ENCODE results near the gene PSENEN. TPM values are rescaled to one million over a fixed set of nuclear protein-coding genes. Genes with fewer than 3 reads are reported as not detected.
"Not testable (repeated sequence)": the region's sequence is repeated elsewhere in the genome, so short reads cannot be mapped to it uniquely, and the experiment has no call there.

PSENEN gene
- polyA plus RNA-seq, 12 donors = 30.3 to 54.5 (median 37.3) TPM; not detected in 1

DNA sequence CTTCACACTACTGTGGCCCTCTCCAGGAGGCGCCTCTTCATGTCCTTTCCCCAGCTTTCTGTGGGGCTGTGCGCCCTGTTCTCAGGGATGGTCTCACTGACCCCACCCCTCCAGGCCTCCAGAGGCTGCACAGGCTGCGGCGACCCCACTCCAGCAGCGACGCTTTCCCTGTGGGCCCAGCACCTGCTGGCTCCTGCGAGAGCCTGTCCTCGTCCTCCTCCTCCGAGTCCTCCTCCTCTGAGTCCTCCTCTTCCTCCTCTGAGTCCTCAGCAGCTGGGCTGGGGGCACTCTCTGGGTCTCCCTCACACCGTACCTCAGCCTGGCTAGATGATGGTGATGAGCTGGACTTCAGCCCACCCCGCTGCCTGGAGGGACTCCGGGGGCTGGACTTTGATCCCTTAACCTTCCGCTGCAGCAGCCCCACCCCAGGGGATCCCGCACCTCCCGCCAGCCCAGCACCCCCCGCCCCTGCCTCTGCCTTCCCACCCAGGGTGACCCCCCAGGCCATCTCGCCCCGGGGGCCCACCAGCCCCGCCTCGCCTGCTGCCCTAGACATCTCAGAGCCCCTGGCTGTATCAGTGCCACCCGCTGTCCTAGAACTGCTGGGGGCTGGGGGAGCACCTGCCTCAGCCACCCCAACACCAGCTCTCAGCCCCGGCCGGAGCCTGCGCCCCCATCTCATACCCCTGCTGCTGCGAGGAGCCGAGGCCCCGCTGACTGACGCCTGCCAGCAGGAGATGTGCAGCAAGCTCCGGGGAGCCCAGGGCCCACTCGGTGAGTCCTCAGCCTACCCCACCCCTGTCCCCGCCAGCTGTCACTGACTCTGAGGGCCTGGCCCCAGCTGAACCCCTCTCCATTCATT lies 41.1 kb downstream of the PSENEN start:
- DNase-seq = no peak

DNA sequence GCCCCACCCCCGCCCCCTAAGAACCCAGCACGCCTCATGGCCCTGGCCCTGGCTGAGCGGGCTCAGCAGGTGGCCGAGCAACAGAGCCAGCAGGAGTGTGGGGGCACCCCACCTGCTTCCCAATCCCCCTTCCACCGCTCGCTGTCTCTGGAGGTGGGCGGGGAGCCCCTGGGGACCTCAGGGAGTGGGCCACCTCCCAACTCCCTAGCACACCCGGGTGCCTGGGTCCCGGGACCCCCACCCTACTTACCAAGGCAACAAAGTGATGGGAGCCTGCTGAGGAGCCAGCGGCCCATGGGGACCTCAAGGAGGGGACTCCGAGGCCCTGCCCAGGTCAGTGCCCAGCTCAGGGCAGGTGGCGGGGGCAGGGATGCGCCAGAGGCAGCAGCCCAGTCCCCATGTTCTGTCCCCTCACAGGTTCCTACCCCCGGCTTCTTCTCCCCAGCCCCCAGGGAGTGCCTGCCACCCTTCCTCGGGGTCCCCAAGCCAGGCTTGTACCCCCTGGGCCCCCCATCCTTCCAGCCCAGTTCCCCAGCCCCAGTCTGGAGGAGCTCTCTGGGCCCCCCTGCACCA lies 41.9 kb downstream of the PSENEN start:
- no peak for DNase-seq

DNA sequence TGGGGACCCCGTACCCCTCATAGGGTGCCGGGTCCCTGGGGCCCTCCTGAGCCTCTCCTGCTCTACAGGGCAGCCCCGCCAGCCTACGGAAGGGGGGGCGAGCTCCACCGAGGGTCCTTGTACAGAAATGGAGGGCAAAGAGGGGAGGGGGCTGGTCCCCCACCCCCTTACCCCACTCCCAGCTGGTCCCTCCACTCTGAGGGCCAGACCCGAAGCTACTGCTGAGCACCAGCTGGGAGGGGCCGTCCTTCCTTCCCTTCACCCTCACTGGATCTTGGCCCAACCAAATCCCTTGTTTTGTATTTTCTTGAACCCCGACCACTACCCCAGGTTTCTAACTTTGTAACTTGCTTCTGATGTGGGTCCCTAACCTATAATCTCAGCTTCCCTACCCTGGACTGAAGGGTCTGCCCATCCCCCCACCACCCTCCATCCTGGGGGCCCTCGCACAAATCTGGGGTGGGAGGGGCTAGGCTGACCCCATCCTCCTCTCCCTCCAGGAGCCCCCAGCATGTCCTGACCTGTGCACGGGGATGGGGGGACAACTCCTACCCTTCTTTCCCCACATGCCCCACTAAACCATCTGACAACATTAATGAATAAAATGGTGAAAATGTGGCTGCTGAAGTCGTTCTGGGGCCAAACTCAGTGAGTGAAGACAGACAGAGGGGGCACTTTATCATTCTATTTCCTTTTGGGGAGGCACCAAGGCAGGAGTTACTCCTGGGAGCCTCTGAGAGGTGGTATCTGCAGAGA lies 42.9 kb downstream of the PSENEN start:
- DNase-seq = no peak

DNA sequence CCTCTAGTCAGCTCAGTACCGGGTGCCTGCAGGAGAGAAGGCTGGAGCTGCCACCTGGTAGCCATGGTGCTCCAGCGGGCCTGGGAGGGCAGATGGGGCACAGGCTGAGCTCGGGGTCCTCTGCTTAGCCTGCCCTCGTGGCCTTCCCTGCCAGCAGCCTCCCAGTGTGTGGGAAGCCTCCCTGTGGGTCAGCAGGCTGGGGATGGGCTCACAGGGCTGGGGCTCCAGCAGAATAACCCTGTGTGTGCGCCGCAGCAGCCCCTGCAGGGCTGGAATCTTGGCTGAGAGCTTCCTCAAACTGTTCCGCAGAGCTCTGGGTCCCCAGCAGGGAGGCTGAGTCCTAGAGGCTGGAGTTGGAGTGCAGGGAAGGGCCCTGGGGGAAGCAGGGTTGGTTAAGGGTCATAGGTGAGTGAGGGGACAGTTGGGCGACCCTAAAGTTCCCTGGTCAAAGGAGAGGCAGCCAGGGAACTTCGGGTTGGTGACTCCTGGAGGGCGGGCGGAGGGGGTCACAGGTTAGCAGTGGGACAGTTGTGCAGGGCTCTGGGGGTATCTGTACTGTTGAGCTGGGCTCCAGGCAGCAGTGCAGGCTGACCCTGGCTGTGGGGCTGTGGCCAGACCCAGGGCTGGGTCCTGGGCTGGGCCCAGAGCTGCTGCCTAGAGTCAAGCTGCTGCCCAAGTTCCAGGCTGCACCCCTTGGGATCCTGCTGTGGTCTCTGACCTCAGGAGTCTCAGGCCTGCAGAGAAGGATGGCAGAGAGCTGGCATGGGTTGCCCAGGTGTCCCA lies 43.9 kb downstream of the PSENEN start:
- no peak for DNase-seq

DNA sequence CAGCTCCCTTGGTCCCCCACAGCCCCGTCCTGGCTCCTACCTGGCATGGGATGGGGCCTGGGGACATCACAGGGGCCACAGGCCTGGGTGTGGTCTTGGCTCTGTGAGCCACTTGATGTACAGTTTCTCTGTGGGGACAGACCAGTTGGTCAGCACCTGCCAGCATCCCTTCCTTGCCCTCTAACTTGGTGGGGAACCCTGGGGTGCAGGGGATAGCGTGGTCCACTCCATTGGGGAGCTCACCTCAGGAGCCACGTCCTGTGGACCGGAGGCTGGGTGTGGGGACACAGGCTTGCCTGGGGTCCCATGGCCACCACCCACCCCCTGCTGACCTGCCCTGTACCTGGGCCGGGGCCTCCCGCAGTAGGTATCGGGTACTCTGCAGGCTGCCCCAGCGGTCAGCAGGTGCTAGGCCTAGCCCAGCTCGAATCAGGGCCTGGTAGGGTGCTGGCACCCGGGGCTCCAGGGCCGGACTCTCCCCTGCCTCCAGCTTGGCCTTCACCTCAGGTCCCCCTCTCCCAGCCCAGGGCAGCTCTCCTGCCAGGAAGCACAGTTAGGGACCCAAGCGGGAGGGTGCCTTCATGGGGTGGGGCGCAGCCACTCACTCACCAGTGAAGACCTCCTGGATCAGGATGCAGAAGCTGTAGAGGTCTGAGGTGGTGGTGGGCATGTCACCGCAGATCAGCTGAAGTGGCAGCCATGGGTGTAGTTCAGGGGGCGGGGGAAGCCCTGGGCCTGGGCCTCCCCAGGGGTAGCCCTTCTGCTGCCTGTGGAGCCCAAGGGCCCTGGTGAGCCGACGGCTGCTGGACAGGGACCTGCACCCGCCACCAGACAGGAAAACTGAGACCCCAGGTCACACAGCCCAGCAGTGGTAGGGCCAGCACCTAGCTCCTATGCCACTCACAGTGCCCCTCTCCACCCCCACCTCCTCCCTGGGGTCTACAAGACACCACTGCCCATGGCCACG lies 44.8 kb downstream of the PSENEN start:
- DNase-seq = no peak

DNA sequence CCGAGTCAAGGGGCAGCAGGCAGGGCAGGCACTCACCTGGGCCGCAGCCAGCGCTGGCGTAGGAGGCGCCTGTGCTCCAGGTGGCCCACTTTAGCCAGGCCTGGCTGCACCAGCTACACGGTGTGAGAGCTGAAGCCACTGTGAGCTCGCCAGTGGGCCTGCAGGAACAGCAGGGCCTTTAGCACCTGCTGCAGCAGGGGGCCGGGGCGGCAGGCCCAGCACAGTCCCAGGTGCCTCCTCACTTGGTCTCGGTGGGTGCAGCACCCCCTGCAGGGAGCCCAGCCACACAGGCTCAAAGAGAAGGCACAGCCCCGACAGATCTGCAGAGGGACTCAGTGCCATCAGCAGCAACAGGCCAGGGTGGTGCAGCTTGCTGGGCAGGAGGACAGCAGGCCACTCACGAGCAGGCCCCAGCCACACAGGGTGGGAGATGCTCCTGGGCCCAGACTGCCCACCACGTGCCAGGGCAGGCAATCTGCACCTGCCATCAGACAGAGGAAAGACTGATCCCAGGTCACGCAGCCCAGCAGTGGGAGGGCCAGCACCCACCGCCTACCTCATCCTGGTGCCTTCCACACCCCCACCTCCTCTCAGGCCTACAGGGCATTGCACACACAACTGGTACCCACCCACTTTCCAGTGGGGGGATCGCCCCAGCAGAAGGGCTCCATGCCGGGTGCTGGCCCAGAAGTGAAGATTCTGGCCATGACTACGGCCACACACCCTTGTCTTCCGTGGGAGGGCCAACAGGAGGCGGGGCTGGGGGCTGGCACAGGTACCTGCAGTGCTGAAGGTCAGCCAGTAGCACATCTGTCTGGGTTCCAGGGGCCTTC lies 45.7 kb downstream of the PSENEN start:
- no peak for DNase-seq

DNA sequence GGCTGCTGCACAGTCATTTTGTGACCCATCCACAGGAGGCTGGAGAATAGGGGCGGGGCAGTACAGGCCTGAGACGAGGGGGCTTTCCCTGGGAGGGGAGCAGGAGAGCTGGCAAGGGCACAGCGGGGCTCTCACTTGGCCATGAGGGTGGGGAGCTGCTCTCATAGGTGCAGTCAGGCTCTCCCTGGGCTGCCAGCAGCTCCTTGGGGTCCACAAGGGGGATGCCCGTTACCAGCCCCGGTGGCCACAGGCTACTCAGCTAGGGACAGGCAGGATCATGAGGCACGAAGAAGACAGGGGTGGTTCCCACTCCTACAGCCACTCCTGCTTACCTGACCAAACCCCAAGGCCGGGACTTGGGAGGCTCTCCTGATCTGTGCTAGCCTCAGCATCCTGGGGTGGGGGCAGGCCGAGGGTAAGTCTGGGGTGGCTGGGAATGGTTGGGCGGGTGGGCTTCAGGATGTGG lies 46.4 kb downstream of the PSENEN start:
- no peak for DNase-seq

DNA sequence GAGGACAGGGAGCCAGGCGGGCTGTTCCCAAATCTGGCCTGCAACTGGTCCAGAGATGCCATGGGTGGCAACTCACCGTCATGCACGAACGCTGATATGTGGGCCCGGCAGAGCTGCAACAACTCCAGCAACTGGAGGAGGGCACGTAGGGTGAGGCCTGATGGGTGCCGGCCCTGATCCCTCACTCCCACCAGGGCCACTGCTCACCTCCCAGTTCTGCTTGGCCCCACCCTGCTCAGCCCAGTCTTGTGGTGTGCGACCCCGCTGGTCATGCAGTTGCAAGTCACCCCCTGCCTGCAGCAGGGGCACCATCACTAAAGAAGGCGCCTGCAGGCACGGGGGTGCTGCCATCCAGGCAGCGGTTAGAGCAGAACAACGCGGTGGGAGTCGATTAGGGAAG lies 46.9 kb downstream of the PSENEN start:
- DNase-seq = no peak

DNA sequence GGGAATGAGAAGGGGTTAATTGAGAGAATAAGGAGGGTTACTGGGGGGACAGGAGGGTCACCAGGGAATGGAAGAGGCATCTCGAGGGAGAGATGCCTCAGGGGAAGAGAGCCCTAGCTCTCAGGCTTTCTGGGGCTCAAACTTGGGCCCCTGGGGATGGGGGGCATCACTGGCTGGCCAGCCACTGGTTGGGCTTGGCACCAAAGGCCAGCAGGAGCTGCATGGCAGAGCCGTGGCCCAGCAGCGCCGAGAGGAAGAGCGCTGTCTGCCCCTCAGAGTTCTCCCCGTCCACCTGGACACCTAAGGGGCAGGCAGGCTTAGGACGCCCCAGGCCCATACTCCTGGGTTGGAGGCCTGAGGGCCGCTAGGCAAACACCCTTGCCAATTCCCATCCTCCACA lies 47.4 kb downstream of the PSENEN start:
- DNase-seq = no peak

DNA sequence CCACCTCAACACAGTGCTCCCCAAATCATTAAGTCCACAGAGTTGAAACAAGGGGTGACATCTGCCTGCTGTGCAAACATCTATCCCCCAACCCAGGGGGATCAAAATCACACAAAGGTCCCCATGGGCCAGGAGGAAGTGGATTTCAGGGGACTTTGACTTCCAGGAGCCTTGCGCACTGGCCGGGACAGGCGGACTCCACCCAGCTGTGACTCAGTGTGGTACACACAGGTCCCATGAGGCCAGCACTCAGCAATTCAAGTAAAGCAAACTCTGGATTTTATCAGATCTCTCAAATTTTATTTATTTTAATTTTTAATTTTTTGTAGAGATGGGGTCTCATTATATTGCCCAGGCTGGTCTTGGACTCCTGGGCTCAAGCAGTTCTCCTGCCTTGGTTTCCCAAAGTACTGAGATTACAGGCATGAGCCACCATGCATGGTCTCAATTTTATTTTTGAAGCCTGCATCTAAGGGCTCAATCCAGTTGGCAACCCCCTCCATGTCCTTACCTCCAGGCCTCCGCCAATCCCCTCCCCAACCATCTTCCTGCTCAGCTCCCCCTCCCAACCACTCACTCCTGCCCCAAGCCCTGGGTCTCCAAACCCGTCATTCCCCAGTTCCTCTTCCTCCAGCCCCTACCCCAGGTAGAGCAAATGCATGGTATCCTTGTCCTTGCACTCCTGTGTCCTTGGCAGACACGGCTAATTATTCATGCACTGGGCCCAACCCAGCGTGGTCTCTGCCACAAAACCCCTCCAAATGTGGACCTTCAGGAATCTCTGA lies 48.1 kb downstream of the PSENEN start:
- no peak for DNase-seq

DNA sequence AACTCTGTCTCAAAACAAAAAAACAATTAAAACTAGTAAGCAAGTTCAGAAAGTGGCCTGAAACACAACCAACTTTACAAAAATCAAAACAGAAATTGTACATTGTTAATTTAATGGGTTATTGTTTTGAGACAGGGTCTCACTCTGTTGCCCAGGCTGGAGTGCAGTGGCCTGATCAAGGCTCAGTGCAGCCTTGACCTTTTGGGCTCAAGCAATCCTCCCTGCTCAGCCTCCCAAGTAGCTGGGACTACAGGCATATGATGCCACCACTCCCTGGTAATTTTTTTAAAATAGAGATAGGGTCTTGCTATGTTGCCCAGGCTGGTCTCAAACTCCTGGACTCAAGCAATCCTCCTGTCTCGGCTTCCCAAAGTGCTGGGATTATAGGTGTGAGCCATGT lies 50.1 kb downstream of the PSENEN start:
- DNase-seq = not testable (repeated sequence)

Other genes starting within 250 kb of the PSENEN start
- gene DMKN, start 232.0 kb upstream of the PSENEN start, polyA plus RNA-seq (ENCODE audit: insufficient read length in 12 of 12) = 100 to 1,000 TPM in 1 of 12 donors, 10 to 100 TPM in 2, 1 to 10 TPM in 4, under 1 TPM in 3, not detected in 2; 0.58 to 181 (median 1.2) TPM
- 10 to 100 TPM in 2 of 12 donors, 1 to 10 TPM in 1, under 1 TPM in 1, not detected in 8; 0.24 to 26.7 (median 8.1) TPM for gene SBSN, start 217.3 kb upstream of the PSENEN start, polyA plus RNA-seq (ENCODE audit: insufficient read length in 12 of 12)
- under 1 TPM in 1 of 12 donors, not detected in 11; 0.12 TPM for gene GAPDHS, start 212.2 kb upstream of the PSENEN start, polyA plus RNA-seq (ENCODE audit: insufficient read length in 12 of 12)
- gene TMEM147, start 200.0 kb upstream of the PSENEN start, polyA plus RNA-seq (ENCODE audit: insufficient read length in 12 of 12) = 10 to 100 TPM in 11 of 12 donors, not detected in 1; 32.3 to 49.5 (median 40.0) TPM
- under 1 TPM in 2 of 12 donors, not detected in 10; 0.21 to 0.26 TPM for gene ATP4A, start 182.0 kb upstream of the PSENEN start, polyA plus RNA-seq (ENCODE audit: insufficient read length in 12 of 12)
- gene PMIS2, start 159.5 kb upstream of the PSENEN start, polyA plus RNA-seq (ENCODE audit: insufficient read length in 12 of 12) = not detected
- 10 to 100 TPM in 8 of 12 donors, 1 to 10 TPM in 3, not detected in 1; 8.9 to 23.8 (median 12.7) TPM for gene HAUS5, start 132.9 kb upstream of the PSENEN start, polyA plus RNA-seq (ENCODE audit: insufficient read length in 12 of 12)
- 10 to 100 TPM in 11 of 12 donors, not detected in 1; 27.0 to 60.1 (median 36.9) TPM for gene RBM42, start 116.6 kb upstream of the PSENEN start, polyA plus RNA-seq (ENCODE audit: insufficient read length in 12 of 12)
- 1 to 10 TPM in 10 of 12 donors, not detected in 2; 1.2 to 4.3 (median 1.9) TPM for gene ETV2, start 103.9 kb upstream of the PSENEN start, polyA plus RNA-seq (ENCODE audit: insufficient read length in 12 of 12)
- gene COX6B1, start 97.3 kb upstream of the PSENEN start, polyA plus RNA-seq (ENCODE audit: insufficient read length in 12 of 12) = 100 to 1,000 TPM in 11 of 12 donors, not detected in 1; 201 to 382 (median 272) TPM
- 10 to 100 TPM in 2 of 12 donors, 1 to 10 TPM in 1, under 1 TPM in 2, not detected in 7; 0.16 to 31.4 (median 5.6) TPM for gene UPK1A, start 79.1 kb upstream of the PSENEN start, polyA plus RNA-seq (ENCODE audit: insufficient read length in 12 of 12)
- under 1 TPM in 7 of 12 donors, not detected in 5; 0.08 to 0.45 (median 0.33) TPM for gene ZBTB32, start 41.1 kb upstream of the PSENEN start, polyA plus RNA-seq (ENCODE audit: insufficient read length in 12 of 12)
- 10 to 100 TPM in 11 of 12 donors, not detected in 1; 14.2 to 29.8 (median 19.9) TPM for gene KMT2B, start 27.6 kb upstream of the PSENEN start, polyA plus RNA-seq (ENCODE audit: insufficient read length in 12 of 12)
- 1 to 10 TPM in 10 of 12 donors, not detected in 2; 1.7 to 4.0 (median 3.3) TPM for gene IGFLR1, start 3.2 kb upstream of the PSENEN start, polyA plus RNA-seq (ENCODE audit: insufficient read length in 12 of 12)
- gene U2AF1L4, start 233 bp upstream of the PSENEN start, polyA plus RNA-seq (ENCODE audit: insufficient read length in 12 of 12) = 10 to 100 TPM in 11 of 12 donors, not detected in 1; 10.6 to 36.2 (median 13.0) TPM
- gene LIN37, start 2.9 kb downstream of the PSENEN start, polyA plus RNA-seq (ENCODE audit: insufficient read length in 12 of 12) = 10 to 100 TPM in 2 of 12 donors, 1 to 10 TPM in 8, not detected in 2; 5.3 to 11.3 (median 9.5) TPM
- gene HSPB6, start 11.4 kb downstream of the PSENEN start, polyA plus RNA-seq (ENCODE audit: insufficient read length in 12 of 12) = 1,000 to 10,000 TPM in 1 of 12 donors, 100 to 1,000 TPM in 11; 347 to 1,124 (median 629) TPM
- gene PROSER3, start 12.5 kb downstream of the PSENEN start, polyA plus RNA-seq (ENCODE audit: insufficient read length in 12 of 12) = 10 to 100 TPM in 8 of 12 donors, 1 to 10 TPM in 3, not detected in 1; 7.1 to 30.4 (median 13.7) TPM
- 10 to 100 TPM in 11 of 12 donors, not detected in 1; 10.5 to 29.8 (median 15.8) TPM for gene ARHGAP33, start 29.9 kb downstream of the PSENEN start, polyA plus RNA-seq (ENCODE audit: insufficient read length in 12 of 12)
- gene PRODH2, start 67.2 kb downstream of the PSENEN start, polyA plus RNA-seq (ENCODE audit: insufficient read length in 12 of 12) = under 1 TPM in 1 of 12 donors, not detected in 11; 0.80 TPM
- gene NPHS1, start 106.9 kb downstream of the PSENEN start, polyA plus RNA-seq (ENCODE audit: insufficient read length in 12 of 12) = under 1 TPM in 9 of 12 donors, not detected in 3; 0.06 to 0.97 (median 0.29) TPM
- gene KIRREL2, start 111.3 kb downstream of the PSENEN start, polyA plus RNA-seq (ENCODE audit: insufficient read length in 12 of 12) = under 1 TPM in 10 of 12 donors, not detected in 2; 0.18 to 0.55 (median 0.27) TPM
- 10 to 100 TPM in 1 of 12 donors, 1 to 10 TPM in 10, not detected in 1; 3.4 to 33.6 (median 5.8) TPM for gene APLP1, start 122.9 kb downstream of the PSENEN start, polyA plus RNA-seq (ENCODE audit: insufficient read length in 12 of 12)
- gene NFKBID, start 154.9 kb downstream of the PSENEN start, polyA plus RNA-seq (ENCODE audit: insufficient read length in 12 of 12) = 1 to 10 TPM in 6 of 12 donors, under 1 TPM in 4, not detected in 2; 0.82 to 8.5 (median 1.3) TPM
- 1 to 10 TPM in 10 of 12 donors, not detected in 2; 3.1 to 7.7 (median 5.1) TPM for gene HCST, start 156.9 kb downstream of the PSENEN start, polyA plus RNA-seq (ENCODE audit: insufficient read length in 12 of 12)
- gene TYROBP, start 162.6 kb downstream of the PSENEN start, polyA plus RNA-seq (ENCODE audit: insufficient read length in 12 of 12) = 10 to 100 TPM in 11 of 12 donors, not detected in 1; 11.8 to 33.6 (median 12.5) TPM
- 10 to 100 TPM in 1 of 12 donors, 1 to 10 TPM in 10, not detected in 1; 4.2 to 13.9 (median 7.6) TPM for gene LRFN3, start 190.7 kb downstream of the PSENEN start, polyA plus RNA-seq (ENCODE audit: insufficient read length in 12 of 12)
- gene SDHAF1, start 249.5 kb downstream of the PSENEN start, polyA plus RNA-seq (ENCODE audit: insufficient read length in 12 of 12) = 10 to 100 TPM in 9 of 12 donors, 1 to 10 TPM in 2, not detected in 1; 9.1 to 24.4 (median 10.9) TPM